Endothelial cell of hepatic sinusoid (primary cell): Measurements from ENCODE around the gene GPBP1L1.

Experiments used
- in situ Hi-C: cut with HindIII; loops from 2 replicates; pipeline ENCODE4 v1.10.0; 2017; ENCODE audit warnings: low sequenced_read_pairs

The GPBP1L1 gene

DNA sequence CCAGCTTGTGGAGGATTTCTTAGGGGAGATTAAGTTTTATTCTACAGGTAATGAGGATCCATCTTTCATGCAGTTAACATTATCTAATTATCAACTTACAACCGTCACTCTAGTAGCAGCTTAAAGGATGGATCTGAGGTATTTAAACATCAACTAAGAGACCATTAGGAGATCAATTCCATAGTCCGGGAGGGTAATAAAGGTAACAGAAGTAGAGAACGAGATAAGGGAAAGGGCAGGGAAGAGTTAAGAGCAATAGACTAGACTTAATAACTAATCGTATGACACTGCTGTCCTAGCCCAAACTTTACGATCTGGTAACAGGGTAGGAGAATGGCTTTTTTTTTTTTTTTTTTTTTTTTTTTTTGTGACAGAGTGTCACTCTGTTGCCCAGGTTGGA is 43.0 kb downstream of the GPBP1L1 start:
- in situ Hi-C loops: no loop called here

DNA sequence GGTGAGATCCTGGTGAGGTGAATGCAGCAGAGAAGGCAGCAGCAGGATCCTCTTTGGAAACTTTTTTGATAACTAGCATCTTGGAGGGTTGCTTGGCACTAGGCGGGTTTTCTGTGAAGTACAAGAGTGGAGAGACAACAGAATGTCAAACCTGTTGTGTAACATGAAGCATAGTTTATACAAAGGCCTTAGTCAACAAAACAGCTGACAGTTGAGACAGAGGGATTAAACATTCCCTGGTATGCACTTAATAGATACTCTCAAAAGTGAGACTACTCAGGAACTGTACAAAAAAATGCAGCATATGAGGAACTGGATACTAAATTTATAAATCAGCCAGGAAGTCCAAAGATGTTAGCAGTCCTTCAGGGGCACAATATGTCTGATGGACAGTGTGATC is 46.0 kb downstream of the GPBP1L1 start:
- in situ Hi-C loops: no loop called here

DNA sequence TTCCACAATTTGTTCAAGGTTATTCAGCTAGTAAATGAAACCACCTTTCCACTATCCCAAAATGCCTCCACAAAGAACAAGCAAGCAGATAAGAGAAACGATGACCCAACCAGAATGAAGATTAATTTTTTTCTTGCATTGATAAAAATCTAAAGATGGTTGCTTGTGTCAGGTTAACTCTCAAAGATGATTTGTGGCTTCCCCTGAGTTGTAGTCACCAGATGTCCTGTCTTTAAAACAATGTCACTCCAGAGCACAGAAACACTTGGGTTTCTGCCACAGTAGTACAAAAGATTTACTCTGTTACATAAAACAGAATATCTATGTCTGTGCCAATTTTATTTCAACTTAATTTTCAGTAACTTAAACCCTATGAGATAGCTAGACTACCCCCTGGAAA is 51.1 kb downstream of the GPBP1L1 start:
- in situ Hi-C loops: no loop called here

DNA sequence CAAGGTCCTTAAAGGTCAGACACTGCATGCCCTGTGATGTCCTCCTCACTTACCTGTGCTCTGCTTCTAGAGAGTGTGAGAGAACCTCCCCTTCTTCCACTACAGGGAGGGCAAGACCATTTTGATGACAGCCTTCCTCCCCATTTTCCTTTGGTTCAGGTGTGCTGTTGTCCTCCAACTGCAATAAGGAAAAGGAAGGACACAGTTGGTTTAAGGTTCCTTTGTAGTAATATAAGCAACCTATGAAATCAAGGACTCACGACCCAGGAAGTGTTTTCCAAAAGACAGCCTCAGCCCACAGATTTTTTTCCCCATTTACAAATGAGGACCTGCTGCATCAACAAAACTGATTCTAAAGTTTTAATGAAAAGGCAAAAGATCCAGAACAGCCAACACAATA is 55.9 kb downstream of the GPBP1L1 start:
- in situ Hi-C loops: no loop called here

DNA sequence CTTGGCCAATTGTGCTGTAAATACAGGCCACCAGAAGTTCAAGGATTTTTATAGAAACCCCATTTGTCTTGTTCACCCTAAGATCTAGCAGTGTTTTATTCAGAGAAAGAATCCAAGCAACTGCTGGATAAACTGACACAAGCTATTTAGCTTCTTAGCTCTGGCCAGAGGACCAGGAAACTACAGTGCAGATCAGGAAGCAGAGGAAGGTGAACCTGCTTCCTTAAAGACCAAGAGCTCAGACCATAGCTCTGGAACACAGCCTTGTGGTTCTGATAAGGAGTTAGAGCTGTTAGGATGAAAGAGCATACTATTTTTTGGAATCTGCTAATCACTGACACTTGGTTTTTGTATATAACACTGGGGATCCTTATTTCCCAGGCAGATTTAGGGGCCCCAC is 57.3 kb downstream of the GPBP1L1 start:
- in situ Hi-C loops: no loop called here

DNA sequence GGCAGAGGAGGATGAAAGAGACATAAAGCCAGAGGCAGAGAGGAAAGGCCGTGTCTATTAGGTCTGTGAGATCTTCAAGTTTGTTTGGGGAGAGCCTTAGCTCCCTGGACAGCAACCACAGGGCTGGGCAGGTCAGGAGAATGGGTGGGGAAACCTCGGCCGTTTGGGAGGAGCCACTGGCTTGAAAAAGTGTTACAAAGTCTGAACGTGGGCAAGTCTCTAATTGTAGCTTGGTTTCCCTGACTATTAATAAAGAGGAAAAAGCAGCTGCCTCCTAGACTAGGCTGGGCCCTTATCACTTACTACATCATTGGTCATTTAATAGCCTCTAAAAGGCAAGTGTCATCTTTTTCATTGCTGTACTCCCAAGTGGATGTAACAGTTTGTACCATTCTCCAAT is 62.4 kb downstream of the GPBP1L1 start, which contains the start of gene CCDC17:
CCDC17 (minus strand) TSS at position 83 of the 400 bp plus-strand sequence. CDS start 145 bp downstream, outside the sequence.
- in situ Hi-C loops: no loop called here

DNA sequence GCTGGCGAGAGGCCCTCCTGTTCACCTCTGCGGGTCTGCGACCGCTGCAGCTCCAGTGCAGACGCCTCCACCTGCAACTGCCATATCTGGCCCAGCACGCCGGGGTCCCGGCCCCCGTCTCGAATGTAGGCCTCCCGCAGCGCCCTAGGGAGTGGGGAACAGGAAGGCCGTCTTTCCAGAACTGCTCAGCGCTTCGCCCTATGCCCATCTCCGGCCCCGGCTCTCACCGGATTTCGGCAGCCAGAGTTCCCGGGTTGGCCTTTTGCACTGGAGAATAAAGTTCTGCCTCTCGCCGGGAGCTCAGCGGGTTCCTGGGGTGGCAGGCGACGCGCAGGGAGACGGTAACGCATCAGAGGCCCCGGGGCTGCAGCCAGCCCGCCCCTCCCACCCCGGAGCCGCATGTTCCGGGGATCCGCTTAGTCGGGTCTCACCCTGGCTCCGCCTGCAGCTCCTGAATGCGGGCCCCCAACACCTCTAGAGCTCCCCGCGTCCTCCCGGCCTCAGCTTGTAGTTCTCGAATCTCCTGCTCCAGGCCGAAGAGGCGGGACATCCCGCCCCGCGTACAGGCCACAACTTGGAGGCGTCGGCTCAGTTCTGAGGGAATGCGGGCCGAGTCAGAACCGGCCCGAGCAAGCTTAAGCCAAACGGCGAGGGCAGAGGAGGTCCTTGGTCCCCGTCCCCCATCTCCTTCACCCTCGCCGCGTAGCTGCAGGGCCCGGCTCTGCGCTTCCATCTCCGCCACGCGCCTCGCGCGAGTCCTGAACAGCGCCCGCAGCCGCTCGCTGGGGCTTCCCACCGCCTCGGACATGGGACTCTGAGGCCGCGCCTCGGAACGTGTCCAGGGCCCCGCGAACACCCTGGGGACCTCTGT is 63.6 kb downstream of the GPBP1L1 start:
- in situ Hi-C loops: no loop called here

DNA sequence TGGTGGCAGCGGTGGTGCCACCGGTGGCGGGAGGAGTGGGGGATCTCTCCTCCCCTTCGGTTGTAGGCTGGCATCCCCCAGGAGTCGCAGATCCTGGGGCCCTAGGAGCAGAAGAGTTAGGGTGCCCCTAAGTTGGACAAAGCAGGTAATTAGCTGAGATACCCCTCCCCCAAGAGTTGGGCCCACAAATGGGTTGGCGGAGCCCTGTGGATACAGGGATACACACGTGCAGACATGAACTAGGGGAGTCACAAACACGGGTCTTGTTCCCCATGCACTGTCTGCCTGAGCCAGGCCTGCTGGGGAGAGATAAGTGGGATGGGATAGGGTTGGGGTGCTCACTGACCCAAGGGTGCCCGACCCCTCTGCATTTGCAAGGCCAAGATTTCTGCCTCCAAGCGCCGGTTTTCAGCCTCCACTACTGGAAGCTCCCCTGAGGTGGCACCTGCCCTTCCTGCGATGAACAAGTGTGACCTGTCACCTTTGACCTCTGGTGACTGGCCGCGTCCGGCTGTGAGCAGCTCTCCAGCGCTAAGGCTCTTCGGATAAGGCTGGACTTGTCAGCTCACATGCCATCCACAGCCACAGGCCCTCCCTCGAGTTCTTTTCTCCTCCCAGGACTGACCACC is 64.3 kb downstream of the GPBP1L1 start:
- in situ Hi-C loops: no loop called here

DNA sequence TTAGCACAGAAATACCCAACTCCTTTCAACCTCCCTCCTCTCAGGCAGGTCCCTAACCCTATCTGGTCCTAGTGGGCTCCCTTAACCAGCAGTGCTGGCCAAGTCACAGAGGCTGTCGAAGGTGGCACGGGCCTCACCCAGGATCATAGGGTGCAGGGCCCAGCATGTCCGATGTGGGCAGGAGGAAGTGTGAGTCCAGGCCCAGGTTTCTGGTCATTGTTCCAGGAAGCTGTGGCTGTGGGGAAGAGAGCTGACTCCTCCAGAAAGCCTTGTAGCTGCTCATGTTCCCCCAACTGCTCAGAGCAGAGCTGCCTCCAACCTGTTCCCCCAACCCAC is 64.9 kb downstream of the GPBP1L1 start:
- in situ Hi-C loops: no loop called here

DNA sequence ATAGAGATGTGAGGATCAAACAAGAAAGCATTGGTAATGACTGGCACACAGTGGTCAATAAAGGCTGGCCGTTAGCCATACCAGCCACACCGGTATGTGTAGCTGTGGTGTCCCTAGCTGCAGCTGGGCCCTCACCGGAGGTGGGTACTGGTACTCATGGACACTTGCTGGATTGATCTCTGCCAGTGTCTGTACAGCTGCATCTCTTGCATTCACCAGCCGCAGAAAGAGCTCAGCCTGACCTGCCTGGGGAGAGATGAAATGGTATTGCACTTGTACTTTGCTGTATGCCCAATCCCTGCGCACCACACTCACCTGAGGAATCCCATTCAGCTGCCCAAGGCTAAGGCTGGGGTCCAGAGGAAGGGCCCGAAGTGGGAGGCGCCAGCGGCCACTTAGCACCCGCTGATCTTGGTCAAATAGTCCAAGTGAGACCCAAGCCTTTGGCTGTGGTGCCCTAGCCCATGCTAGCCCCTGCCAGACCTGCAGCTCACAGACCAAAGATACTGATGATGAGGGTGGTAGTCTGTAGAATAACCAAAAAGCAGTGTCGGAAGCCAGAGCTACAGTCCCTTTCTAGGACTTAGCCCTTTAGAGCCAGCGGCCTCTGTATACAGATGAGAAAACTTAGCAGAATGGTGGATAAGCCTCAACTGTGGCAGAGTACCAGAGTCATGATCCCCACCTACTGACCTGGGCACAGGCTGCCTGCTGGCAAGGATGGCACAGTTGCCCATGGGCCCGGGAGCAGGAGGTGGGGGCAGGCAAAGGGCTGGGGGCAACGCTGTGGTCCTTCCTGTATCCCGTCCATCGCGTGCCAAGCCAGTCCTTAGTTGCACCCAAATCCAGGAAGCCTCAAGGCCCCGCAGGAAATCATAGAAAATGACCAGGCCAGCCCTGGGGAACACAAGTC is 65.5 kb downstream of the GPBP1L1 start:
- in situ Hi-C loops: no loop called here

DNA sequence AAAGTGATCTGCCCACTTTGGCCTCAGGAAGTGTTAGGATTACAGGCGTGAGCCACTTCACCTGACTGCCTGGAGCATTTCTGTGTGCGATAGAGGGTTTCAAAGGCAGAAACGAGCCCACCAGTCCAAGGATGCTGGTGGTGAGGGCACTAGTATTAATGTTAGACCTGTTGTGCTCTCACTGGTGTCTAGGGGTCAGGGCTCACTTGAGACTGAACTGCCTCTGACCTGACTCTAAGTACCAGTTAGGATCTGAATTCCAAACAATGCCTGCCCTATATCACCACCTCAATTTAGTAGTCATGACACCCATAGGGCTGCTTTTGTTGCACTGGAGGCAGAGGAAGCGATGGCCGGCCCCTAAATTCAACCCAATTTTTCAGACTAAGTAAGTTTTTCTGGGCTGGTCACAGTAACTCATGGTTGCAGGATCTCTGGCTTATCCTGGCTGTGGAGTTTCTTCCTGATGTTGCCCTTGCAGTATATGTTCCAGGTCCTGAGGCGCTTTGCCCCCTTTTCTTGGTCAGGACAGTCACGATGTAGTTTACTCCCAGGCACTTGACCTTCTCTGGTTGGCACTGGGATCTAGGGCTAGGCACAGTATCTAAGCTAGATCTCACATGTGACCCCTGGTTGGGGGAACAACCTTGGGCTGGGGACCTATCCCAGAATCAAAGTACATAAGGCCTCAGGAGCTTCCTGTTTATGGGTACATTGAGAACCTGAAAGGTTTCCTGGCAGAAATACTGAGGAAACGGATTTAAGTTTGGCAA is 67.0 kb downstream of the GPBP1L1 start:
- in situ Hi-C loops: no loop called here

DNA sequence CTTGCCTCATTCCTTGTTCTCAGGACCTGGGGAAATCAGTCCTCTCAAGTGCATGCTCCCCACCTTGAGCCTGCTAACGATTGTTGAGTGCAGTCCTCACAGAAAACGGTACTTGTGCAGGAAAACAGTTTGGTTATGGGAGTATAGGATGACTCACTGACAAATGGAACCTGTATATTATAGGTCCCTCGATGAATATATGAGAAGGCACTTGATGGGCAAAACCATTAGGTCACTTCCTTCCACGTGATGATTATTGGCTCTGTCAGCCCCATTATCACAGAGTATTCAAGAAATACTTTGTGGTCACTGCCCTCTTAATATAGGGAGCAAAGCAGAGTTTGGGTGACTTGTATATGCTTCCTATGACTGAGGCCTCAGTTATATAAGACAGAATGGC is 68.7 kb downstream of the GPBP1L1 start:
- in situ Hi-C loops: no loop called here

DNA sequence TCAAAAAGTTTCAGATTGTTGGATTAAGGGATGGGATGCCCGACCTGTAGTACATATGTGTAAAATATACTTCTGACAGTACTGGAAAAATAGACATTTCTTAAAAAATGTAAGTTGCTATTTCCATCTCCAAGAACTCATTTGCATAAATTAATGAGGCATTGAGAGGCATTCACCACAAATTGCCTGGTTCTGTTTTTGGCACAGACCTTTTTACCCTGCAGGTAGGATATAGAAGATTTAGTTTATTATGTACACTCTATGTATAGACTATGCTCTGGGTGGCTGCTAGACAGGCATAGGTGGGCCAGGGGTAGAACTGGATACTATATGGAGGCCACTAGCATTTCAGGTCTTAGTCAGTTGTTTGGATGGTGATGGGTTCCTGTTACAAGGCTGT is 70.4 kb downstream of the GPBP1L1 start:
- in situ Hi-C loops: no loop called here

DNA sequence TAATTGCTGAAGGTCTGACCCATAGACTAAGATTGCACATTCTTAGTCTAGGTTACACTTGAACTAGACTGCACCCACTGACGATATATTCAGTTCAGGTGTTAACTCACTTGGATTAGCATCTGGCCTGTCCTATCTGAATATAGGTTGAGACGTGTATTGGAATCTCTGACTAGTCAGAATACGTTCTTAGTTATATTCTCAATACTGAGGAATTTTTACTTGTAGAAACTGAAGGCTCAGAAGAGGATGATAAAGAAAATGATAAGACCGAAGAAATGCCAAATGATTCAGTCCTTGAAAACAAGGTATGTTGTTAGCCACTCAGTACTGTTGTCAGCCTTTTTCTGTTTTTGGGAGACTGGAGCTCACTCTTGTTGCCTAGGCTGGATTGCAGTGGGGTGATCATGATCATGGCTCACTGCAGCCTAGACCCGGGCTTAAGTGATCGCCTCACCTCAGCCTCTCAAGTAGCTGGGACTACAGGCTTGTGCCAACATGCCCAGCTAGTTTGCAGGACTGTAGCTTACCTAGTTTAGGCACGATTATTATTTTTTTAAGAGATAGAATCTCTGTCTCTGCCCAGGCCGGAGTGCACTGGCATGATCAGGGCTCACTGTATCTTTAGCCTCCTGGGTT is 73.3 kb downstream of the GPBP1L1 start:
- in situ Hi-C loops: no loop called here

DNA sequence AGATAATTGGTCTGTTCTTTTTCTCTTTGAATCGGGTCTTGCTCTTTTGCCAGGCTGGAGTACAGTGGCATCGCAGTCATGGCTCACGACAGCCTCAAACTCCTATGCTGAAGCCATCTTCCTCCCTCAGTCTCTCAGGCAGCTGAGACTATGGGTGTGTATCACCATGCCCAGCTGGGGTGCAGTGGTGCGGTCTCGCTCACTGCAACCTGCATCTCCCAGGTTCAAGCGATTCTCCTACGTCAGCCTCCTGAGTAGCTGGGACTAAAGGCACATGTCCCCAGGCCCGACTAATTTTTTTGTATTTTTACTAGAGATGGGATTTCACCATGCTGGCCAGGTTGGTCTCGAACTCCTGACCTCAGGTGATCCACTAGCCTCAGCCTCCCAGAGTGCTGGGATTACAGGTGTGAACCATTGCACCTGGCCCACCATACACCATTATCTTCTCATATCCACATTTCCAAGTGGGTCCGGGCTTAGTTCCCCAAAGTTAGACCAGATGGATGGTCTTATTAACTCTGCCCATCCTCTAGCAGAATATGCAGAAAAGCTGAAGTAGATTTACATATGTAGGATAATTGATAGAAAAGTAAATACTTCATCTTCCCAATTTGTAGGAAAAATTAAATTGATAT is 75.6 kb downstream of the GPBP1L1 start:
- in situ Hi-C loops: no loop called here

DNA sequence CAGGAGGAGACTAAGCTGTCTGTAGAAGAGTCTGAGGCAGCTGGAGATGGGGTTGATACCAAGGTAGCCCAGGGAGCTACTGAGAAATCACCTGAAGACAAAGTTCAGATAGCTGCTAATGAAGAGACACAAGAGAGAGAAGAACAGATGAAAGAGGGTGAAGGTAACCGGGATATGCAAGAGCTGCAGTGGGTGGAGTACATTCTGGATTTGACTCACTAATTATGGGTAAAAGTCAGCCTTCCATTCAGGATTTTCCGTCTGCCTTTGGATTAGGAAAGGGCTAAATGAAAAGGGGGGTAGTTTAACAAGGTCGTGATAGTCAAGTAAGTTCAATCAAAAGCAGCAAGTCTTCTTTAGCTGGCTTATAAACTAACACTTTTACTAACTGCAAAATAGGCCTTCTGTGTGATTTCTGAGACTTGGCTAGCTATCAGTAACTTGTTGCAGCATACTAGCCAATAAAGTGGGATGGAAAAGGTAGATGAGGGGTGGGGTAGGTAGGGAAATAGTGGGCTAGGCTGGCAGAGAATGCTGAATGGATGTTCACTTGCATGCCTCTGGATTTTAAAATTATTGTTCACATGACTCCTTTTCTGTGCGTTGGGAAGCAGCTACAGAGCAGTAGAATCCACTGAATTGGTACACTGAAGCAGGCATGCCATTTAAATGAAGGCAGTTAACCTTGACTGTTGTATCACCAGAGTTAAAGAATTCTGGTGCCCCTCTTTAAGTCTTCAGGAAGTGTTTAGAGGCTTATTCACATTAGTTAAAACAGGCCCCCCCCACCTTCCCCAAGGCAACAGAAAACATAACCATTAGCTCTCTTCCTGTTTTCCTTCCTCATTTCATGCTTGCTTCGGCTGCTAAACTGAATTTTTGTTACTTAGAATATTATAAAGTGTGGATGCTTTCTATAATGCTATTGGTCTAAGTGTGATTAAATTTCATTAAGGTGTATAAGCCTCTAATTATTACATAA is 77.9 kb downstream of the GPBP1L1 start:
- in situ Hi-C loops: no loop called here

DNA sequence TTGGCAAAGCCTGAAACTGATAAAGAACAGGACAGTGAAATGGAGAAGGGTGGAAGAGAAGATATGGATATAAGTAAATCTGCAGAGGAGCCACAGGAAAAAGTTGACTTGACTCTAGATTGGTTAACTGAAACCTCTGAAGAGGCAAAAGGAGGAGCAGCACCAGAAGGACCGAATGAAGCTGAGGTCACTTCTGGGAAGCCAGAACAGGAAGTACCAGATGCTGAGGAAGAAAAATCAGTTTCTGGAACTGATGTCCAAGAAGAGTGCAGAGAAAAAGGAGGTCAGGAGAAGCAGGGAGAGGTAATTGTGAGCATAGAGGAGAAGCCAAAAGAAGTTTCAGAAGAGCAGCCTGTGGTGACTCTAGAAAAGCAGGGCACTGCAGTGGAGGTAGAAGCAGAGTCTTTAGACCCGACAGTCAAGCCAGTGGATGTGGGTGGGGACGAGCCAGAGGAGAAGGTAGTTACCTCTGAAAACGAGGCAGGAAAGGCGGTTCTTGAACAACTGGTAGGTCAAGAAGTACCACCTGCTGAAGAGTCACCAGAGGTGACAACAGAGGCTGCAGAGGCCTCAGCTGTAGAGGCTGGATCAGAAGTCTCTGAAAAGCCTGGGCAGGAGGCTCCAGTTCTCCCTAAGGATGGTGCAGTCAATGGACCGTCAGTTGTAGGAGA is 78.8 kb downstream of the GPBP1L1 start:
- in situ Hi-C loops: no loop called here

DNA sequence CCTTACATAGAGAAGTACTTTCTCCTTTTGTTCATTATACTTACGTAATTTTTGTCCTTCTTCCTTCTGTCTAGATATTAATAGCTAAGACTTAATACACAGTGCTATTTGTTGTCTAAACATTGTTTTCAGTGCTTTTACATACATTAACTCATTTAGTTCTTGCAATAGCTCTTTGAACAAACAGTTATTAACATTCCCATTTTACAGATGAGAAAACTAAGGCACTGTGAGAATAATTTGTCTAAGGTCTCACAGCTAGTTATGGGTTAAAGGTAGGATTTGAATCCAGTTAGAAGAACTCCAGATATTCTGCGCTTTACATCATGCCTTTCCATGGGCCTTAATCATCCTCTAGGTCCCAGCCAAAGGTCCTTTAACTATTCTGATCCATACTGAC is 82.1 kb downstream of the GPBP1L1 start:
- in situ Hi-C loops: no loop called here
